HepG2 (cell line): ENCODE data around the gene ASCC2. TPM values are rescaled to one million over a fixed set of nuclear protein-coding genes. Genes with fewer than 3 reads are reported as not detected.

ENCODE experiments used
- BRD4 ChIP-seq: sonication (generic); formaldehyde crosslinking; IDR thresholded peaks from 2 replicates; pipeline ENCODE4 v1.4.0; 2020; ENCODE audit warnings: missing genetic modification reagents
- E2F2 ChIP-seq: sonication (generic); formaldehyde crosslinking; IDR thresholded peaks from 2 replicates; pipeline ENCODE4 v1.4.0; 2020; ENCODE audit warnings: missing genetic modification reagents, borderline replicate concordance
- GTF3A ChIP-seq: sonication (generic); formaldehyde crosslinking; conservative IDR thresholded peaks from 2 replicates; pipeline ENCODE4 v1.4.0; 2020; ENCODE audit warnings: mild to moderate bottlenecking, missing genetic modification reagents
- KDM5A ChIP-seq: fragments of 200-600 bp; sonication (generic); IDR thresholded peaks from 2 replicates; pipeline ENCODE4 v1.7.0; 2018; ENCODE audit warnings: antibody characterized with exemption, mild to moderate bottlenecking, low read length, borderline replicate concordance
- RFXAP ChIP-seq: sonication (generic); formaldehyde crosslinking; IDR thresholded peaks from 2 replicates; pipeline ENCODE4 v1.4.0; 2020; ENCODE audit warnings: missing genetic modification reagents, borderline replicate concordance
- RXRA ChIP-seq: sonication (generic); formaldehyde crosslinking; IDR thresholded peaks from 2 replicates; pipeline ENCODE4 v1.5.1; 2020; ENCODE audit warnings: missing genetic modification reagents
- ZIK1 ChIP-seq: sonication (generic); formaldehyde crosslinking; IDR thresholded peaks from 2 replicates; pipeline ENCODE4 v1.5.0; 2020; ENCODE audit warnings: mild to moderate bottlenecking, low read depth, missing genetic modification reagents, borderline replicate concordance
- ZNF124 ChIP-seq: sonication (generic); formaldehyde crosslinking; IDR thresholded peaks from 2 replicates; pipeline ENCODE4 v1.4.0; 2020; ENCODE audit warnings: missing genetic modification reagents
- ZNF276 ChIP-seq: sonication (generic); formaldehyde crosslinking; IDR thresholded peaks from 2 replicates; pipeline ENCODE4 v1.4.0; 2020; ENCODE audit warnings: mild to moderate bottlenecking, low read depth, missing genetic modification reagents
- ZNF557 ChIP-seq: sonication (generic); formaldehyde crosslinking; IDR thresholded peaks from 2 replicates; pipeline ENCODE4 v1.4.0; 2020; ENCODE audit warnings: missing genetic modification reagents
- ZNF569 ChIP-seq: sonication (generic); formaldehyde crosslinking; IDR thresholded peaks from 2 replicates; pipeline ENCODE4 v1.5.0; 2020; ENCODE audit warnings: mild to moderate bottlenecking, missing genetic modification reagents, moderate library complexity, borderline replicate concordance
- ZNF614 ChIP-seq: IDR thresholded peaks from 2 replicates; pipeline ENCODE4 v1.6.1; 2018; ENCODE audit warnings: missing biosample characterization, missing genetic modification reagents, inconsistent platforms, borderline replicate concordance
- polyA plus RNA-seq, 8 experiments: library from polyadenylated mRNA; depleted of rRNA in 3 of 8; stranded (reverse) in 7 of 8; unstranded in 1 of 8; fragments of >200 nt; fragmentation: Illumina TruSeq in 4 of 8; extraction: Trizol in 4 of 8; gene quantifications; 2 replicates each; pipeline versions ENCODE4 v1.2.1 to v1.2.3, GENCODE V29; 2011 to 2016; ENCODE audit warnings: low read depth in 4 of 8, missing spikeins in 1 of 8, mixed read lengths in 1 of 8; ENCODE audit not compliant: insufficient read depth in 1 of 8
- total RNA-seq, 5 experiments: library from RNA; depleted of rRNA; stranded (reverse); fragments of >200 nt; fragmentation: Illumina TruSeq; extraction: Trizol; gene quantifications; 2 replicates each; pipeline ENCODE4 v1.2.3, GENCODE V29; 2016; ENCODE audit warnings: low read depth in 1 of 5
- TF ChIP-seq, protein P1 (sequence below): sonication (generic); formaldehyde crosslinking; IDR thresholded peaks from 2 replicates; pipeline ENCODE4 v1.8.1; 2023; ENCODE audit warnings: mild to moderate bottlenecking, moderate library complexity, missing genetic modification reagents
- TF ChIP-seq, protein P2 (sequence below): sonication (generic); formaldehyde crosslinking; IDR thresholded peaks from one replicate; pipeline ENCODE4 v1.5.1; 2020; ENCODE audit warnings: mild to moderate bottlenecking, missing genetic modification reagents; ENCODE audit errors: not compliant biosample characterization
- TF ChIP-seq, protein P3 (sequence below): sonication (generic); formaldehyde crosslinking; IDR thresholded peaks from 2 replicates; pipeline ENCODE4 v1.8.0; 2022; ENCODE audit warnings: low read depth, missing genetic modification reagents

ASCC2 gene
- total and polyA plus RNA-seq, 2 of the 13 experiments (the other 11 are each of a cell fraction or from before 2014, with no cell fraction given): 26.2 to 26.3 TPM

GRCh38 chr22:29769723-29770321, 68.3 kb downstream of the ASCC2 start (continued):
- TF ChIP-seq RXRA: no peak; the same call in 1 of the 2 replicates
- TF ChIP-seq, protein P1, sequence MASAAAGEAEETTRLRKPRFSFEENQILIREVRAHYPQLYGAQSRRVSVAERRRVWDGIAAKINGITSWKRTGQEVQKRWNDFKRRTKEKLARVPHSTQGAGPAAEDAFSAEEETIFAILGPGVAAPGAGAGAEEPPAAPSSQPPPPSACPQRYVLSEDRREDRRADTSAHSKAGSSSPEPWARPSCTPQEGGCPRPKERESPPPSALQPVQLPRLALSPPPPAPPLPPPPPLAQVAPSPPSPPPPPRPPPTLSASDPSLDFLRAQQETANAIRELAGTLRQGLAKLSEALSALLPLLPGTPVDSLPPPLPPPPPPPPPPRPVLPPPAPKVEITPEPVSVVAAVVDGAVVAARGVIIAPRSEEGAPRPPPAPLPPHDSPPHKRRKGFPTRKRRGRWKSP (CRISPR knock-in tag): 0 out of 2 replicates have a peak, but pooled peaks have one; percentile 46
- TF ChIP-seq ZNF557: no peak
- no peak for TF ChIP-seq GTF3A
- no peak; the same call in 1 of the 2 replicates for TF ChIP-seq KDM5A
- no peak for TF ChIP-seq BRD4 (CRISPR knock-in tag)
- TF ChIP-seq, protein P2, sequence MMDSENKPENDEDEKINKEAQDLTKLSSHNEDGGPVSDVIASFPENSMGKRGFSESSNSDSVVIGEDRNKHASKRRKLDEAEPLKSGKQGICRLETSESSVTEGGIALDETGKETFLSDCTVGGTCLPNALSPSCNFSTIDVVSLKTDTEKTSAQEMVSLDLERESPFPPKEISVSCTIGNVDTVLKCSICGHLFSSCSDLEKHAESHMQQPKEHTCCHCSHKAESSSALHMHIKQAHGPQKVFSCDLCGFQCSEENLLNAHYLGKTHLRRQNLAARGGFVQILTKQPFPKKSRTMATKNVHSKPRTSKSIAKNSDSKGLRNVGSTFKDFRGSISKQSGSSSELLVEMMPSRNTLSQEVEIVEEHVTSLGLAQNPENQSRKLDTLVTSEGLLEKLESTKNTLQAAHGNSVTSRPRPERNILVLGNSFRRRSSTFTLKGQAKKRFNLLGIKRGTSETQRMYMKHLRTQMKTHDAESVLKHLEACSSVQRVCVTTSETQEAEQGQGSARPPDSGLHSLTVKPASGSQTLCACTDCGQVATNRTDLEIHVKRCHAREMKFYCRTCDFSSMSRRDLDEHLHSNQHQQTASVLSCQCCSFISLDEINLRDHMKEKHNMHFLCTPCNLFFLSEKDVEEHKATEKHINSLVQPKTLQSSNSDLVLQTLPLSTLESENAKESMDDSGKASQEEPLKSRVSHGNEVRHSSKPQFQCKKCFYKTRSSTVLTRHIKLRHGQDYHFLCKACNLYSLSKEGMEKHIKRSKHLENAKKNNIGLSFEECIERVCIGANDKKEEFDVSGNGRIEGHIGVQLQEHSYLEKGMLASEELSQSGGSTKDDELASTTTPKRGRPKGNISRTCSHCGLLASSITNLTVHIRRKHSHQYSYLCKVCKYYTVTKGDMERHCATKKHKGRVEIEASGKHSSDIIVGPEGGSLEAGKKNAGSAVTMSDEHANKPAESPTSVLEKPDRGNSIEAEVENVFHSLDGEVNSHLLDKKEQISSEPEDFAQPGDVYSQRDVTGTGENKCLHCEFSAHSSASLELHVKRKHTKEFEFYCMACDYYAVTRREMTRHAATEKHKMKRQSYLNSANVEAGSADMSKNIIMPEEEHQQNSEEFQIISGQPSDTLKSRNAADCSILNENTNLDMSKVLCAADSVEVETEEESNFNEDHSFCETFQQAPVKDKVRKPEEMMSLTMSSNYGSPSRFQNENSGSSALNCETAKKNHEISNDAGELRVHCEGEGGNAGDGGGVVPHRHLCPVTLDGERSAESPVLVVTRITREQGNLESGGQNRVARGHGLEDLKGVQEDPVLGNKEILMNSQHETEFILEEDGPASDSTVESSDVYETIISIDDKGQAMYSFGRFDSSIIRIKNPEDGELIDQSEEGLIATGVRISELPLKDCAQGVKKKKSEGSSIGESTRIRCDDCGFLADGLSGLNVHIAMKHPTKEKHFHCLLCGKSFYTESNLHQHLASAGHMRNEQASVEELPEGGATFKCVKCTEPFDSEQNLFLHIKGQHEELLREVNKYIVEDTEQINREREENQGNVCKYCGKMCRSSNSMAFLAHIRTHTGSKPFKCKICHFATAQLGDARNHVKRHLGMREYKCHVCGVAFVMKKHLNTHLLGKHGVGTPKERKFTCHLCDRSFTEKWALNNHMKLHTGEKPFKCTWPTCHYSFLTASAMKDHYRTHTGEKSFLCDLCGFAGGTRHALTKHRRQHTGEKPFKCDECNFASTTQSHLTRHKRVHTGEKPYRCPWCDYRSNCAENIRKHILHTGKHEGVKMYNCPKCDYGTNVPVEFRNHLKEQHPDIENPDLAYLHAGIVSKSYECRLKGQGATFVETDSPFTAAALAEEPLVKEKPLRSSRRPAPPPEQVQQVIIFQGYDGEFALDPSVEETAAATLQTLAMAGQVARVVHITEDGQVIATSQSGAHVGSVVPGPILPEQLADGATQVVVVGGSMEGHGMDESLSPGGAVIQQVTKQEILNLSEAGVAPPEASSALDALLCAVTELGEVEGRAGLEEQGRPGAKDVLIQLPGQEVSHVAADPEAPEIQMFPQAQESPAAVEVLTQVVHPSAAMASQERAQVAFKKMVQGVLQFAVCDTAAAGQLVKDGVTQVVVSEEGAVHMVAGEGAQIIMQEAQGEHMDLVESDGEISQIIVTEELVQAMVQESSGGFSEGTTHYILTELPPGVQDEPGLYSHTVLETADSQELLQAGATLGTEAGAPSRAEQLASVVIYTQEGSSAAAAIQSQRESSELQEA (CRISPR knock-in tag): no peak
- TF ChIP-seq RFXAP (CRISPR knock-in tag): 0 out of 2 replicates have a peak, but pooled peaks have one; percentile 35
- TF ChIP-seq, protein P3, sequence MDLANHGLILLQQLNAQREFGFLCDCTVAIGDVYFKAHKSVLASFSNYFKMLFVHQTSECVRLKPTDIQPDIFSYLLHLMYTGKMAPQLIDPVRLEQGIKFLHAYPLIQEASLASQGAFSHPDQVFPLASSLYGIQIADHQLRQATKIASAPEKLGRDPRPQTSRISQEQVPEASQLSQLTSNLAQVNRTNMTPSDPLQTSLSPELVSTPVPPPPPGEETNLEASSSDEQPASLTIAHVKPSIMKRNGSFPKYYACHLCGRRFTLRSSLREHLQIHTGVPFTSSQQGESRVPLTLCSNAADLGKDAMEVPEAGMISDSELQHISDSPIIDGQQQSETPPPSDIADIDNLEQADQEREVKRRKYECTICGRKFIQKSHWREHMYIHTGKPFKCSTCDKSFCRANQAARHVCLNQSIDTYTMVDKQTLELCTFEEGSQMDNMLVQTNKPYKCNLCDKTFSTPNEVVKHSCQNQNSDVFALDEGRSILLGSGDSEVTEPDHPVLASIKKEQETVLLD (CRISPR knock-in tag): no peak
- TF ChIP-seq E2F2: no peak
- TF ChIP-seq ZNF276: no peak
- peak; percentile 87 for TF ChIP-seq ZNF614 (CRISPR knock-in tag)
- no peak for TF ChIP-seq ZNF569 (CRISPR knock-in tag)
- peak; percentile 41; the same call in 1 of the 2 replicates for TF ChIP-seq ZNF124 (CRISPR knock-in tag)
- no peak for TF ChIP-seq ZIK1 (CRISPR knock-in tag)
